ENCODE results near the gene PRIMA1. TPM values are rescaled to one million over a fixed set of nuclear protein-coding genes. Genes with fewer than 3 reads are reported as not detected.

PRIMA1 gene
- total RNA-seq, 1 experiment from 2014 or later: 0.26 TPM

- Histone ChIP-seq H3K36me3 (ENCODE audit: control insufficient read depth, insufficient read depth, low read length) (no peaks in the 10 kb centered on the region), H3K4me1 (ENCODE audit: control insufficient read depth, insufficient read depth, low read length) (no peaks in the 10 kb centered on the region), H3K27ac (ENCODE audit: low read length) (no peak overlapping the region), H3K27me3 (ENCODE audit: control insufficient read depth, insufficient read depth, low read length) (peaks cover 2% of the 10 kb centered on the region; the same call in 1 of the 2 replicates), H3K4me3 (ENCODE audit: low read depth in 2 of 2, low read length in 2 of 2) (no peak overlapping the region), H3K9me3 (ENCODE audit: control insufficient read depth, insufficient read depth, low read depth, low read length) (peaks cover 10% of the 10 kb centered on the region; the same call in 1 of the 2 replicates)
- ATAC-seq (no peak), DNase-seq (ENCODE audit: low read depth, low spot score) (no peak)
- intact Hi-C loops (cut with micrococcal nuclease; ENCODE audit: unreplicated experiment): no loop called here
- POLR2A ChIA-PET: no interaction called here
- CTCF ChIA-PET: no interaction called here
- TF ChIP-seq REST (IDR thresholded peaks at IDR 0.05; ENCODE audit: insufficient read depth in 1 of 2, low read depth in 2 of 2, low read length in 1 of 2) (no peak), POLR2AphosphoS5 (IDR thresholded peaks at IDR 0.05; ENCODE audit: low read depth, low read length) (no peak), SIN3A (IDR thresholded peaks at IDR 0.05; ENCODE audit: borderline replicate concordance, insufficient read depth, low read depth, low read length) (no peak), CTCF (IDR thresholded peaks at IDR 0.05) (no peak), TCF7L2 (IDR thresholded peaks at IDR 0.05; ENCODE audit: low read depth, low read length) (no peak)
- in situ Hi-C loops (cut with HindIII; ENCODE audit: low pct_unique_long_range_greater_than_20kb, low sequenced_read_pairs): no loop called here
- no TSS peak for BruUV-seq (replicated peaks)
Measured at GRCh38 chr14:93669632-93670031, 118.7 kb downstream of the PRIMA1 start.

Other genes with a start within 250 kb of the PRIMA1 start
- gene FAM181A, start 138.9 kb upstream of the PRIMA1 start, total RNA-seq (2021; ENCODE audit: unreplicated experiment): not detected
- 0.28 TPM for gene ASB2, start 188.1 kb upstream of the PRIMA1 start, total RNA-seq (2021; ENCODE audit: unreplicated experiment)
- gene CCDC197, start 208.8 kb upstream of the PRIMA1 start, total RNA-seq (2021; ENCODE audit: unreplicated experiment): not detected
- gene OTUB2, start 237.9 kb upstream of the PRIMA1 start, total RNA-seq (2021; ENCODE audit: unreplicated experiment): 3.4 TPM

Measured in Panc1 (cell line).